Measurements from ENCODE around the gene ADARB1. TPM values are rescaled to one million over a fixed set of nuclear protein-coding genes. Genes with fewer than 3 reads are reported as not detected.

Gene ADARB1
- total and polyA plus RNA-seq, 2 experiments from 2014 or later: 16.0 to 17.3 TPM

GRCh38 chr21:45091550-45092322 lies 17.4 kb downstream of the ADARB1 start:
- Histone ChIP-seq H3K27ac (no peak overlapping the region), H3K36me3 (replicated peaks; ENCODE audit: insufficient read depth, low read depth) (no peaks in the 10 kb centered on the region), H3K4me3 (no peak overlapping the region), H3K9me3 (ENCODE audit: low read depth) (no peaks in the 10 kb centered on the region), H3K4me1 (ENCODE audit: insufficient read depth) (no peaks in the 10 kb centered on the region), H3K4me2 (no peak overlapping the region), H3K27me3 (no peaks in the 10 kb centered on the region), H4K20me1 (ENCODE audit: insufficient read depth, poor library complexity, severe bottlenecking) (peaks cover 19% of the 10 kb centered on the region), H2AFZ (no peak overlapping the region), H3K79me2 (peaks cover 83% of the 10 kb centered on the region), H3K9me2 (replicated peaks; ENCODE audit: insufficient read depth) (no peaks in the 10 kb centered on the region)
- TF ChIP-seq EZH2 (IDR thresholded peaks at IDR 0.05; ENCODE audit: borderline replicate concordance) (no peak), EZH2phosphoT487 (IDR thresholded peaks at IDR 0.05; ENCODE audit: low read depth, severe bottlenecking, unreplicated experiment) (no peak), CTCF (IDR thresholded peaks at IDR 0.05; ENCODE audit: poor library complexity) (no peak)
- no peak for DNase-seq (ENCODE audit: low spot score)
- 80% methylated on average over 7 of the region's 7 CpGs for WGBS (ENCODE audit: low lambda C conversion rate, missing lambda C conversion rate)

GRCh38 chr21:45093035-45093532 lies 18.7 kb downstream of the ADARB1 start:
- H3K4me1 ChIP-seq (ENCODE audit: insufficient read depth): no peaks in the 10 kb centered on the region
- H3K27ac ChIP-seq: no peak overlapping the region
- H3K9me3 ChIP-seq (ENCODE audit: low read depth): no peaks in the 10 kb centered on the region
- no peak for TF ChIP-seq EZH2 (IDR thresholded peaks at IDR 0.05; ENCODE audit: borderline replicate concordance)
- TF ChIP-seq CTCF (IDR thresholded peaks at IDR 0.05; ENCODE audit: poor library complexity): no peak
- no peak for TF ChIP-seq EZH2phosphoT487 (IDR thresholded peaks at IDR 0.05; ENCODE audit: low read depth, severe bottlenecking, unreplicated experiment)
- H3K36me3 ChIP-seq (replicated peaks; ENCODE audit: insufficient read depth, low read depth): no peaks in the 10 kb centered on the region
- H3K79me2 ChIP-seq: peaks cover 78% of the 10 kb centered on the region
- no peak overlapping the region for H3K4me2 ChIP-seq
- H3K4me3 ChIP-seq: no peak overlapping the region
- H3K27me3 ChIP-seq: no peaks in the 10 kb centered on the region
- H4K20me1 ChIP-seq (ENCODE audit: insufficient read depth, poor library complexity, severe bottlenecking): peaks cover 20% of the 10 kb centered on the region
- no peak for DNase-seq (ENCODE audit: low spot score)
- H2AFZ ChIP-seq: no peak overlapping the region
- WGBS (ENCODE audit: low lambda C conversion rate, missing lambda C conversion rate): 92% methylated on average over 12 of the region's 12 CpGs
- H3K9me2 ChIP-seq (replicated peaks; ENCODE audit: insufficient read depth): no peaks in the 10 kb centered on the region

GRCh38 chr21:45094412-45094811 lies 20.0 kb downstream of the ADARB1 start:
- Histone ChIP-seq H3K4me1 (ENCODE audit: insufficient read depth) (no peaks in the 10 kb centered on the region), H3K9me2 (replicated peaks; ENCODE audit: insufficient read depth) (no peaks in the 10 kb centered on the region), H4K20me1 (ENCODE audit: insufficient read depth, poor library complexity, severe bottlenecking) (peaks cover 13% of the 10 kb centered on the region)

More at GRCh38 chr21:45094412-45094811, 20.0 kb downstream of the ADARB1 start:
- Histone ChIP-seq H3K27ac (no peak overlapping the region), H3K4me3 (no peak overlapping the region), H3K79me2 (peaks cover 76% of the 10 kb centered on the region), H3K36me3 (replicated peaks; ENCODE audit: insufficient read depth, low read depth) (no peaks in the 10 kb centered on the region), H3K9me3 (ENCODE audit: low read depth) (no peaks in the 10 kb centered on the region), H3K27me3 (no peaks in the 10 kb centered on the region), H2AFZ (no peak overlapping the region), H3K4me2 (no peak overlapping the region)
- TF ChIP-seq EZH2phosphoT487 (IDR thresholded peaks at IDR 0.05; ENCODE audit: low read depth, severe bottlenecking, unreplicated experiment) (no peak), EZH2 (IDR thresholded peaks at IDR 0.05; ENCODE audit: borderline replicate concordance) (no peak), CTCF (IDR thresholded peaks at IDR 0.05; ENCODE audit: poor library complexity) (no peak)
- no peak for DNase-seq (ENCODE audit: low spot score)
- WGBS (ENCODE audit: low lambda C conversion rate, missing lambda C conversion rate): 73% methylated on average over 7 of the region's 7 CpGs
